Ovary (tissue), 9 donors: ENCODE measurements around the gene POT1. TPM values are rescaled to one million over a fixed set of nuclear protein-coding genes. Genes with fewer than 3 reads are reported as not detected.

Experiments
- DNase-seq, 5 donors: peaks; one replicate each; pipeline ENCODE4 v3.0.0-alpha.2; 2019 to 2020
- H3K27ac ChIP-seq, 2 donors: fragments of 200-600 bp; one replicate each; pipeline versions ENCODE4 v1.5.1 to v1.8.0; 2019 to 2022
- H3K27me3 ChIP-seq: fragments of 200-600 bp; one replicate; pipeline ENCODE4 v1.8.0; 2022
- H3K36me3 ChIP-seq: fragments of 200-600 bp; sonication (generic); one replicate; pipeline ENCODE4 v1.5.1; 2019
- H3K4me1 ChIP-seq: one replicate; pipeline ENCODE4 v1.8.1; 2013; ENCODE audit warnings: mild to moderate bottlenecking, moderate library complexity; ENCODE audit not compliant: insufficient read depth
- H3K4me3 ChIP-seq: fragments of 200-600 bp; sonication (generic); one replicate; pipeline ENCODE4 v1.5.1; 2017
- H3K9me3 ChIP-seq, 2 donors: fragments of 200-600 bp in 1 of 2; sonication (generic) in 1 of 2; one replicate each; pipeline versions ENCODE4 v1.5.1 to v1.8.1; 2013 to 2019; ENCODE audit warnings: mild to moderate bottlenecking in 1 of 2, moderate library complexity in 1 of 2
- EP300 ChIP-seq: sonication (generic); formaldehyde crosslinking; IDR thresholded peaks from one replicate; pipeline ENCODE4 v1.6.1; 2017; ENCODE audit warnings: antibody characterized with exemption
- POLR2A ChIP-seq: fragments of 450-650 bp; IDR thresholded peaks from one replicate; pipeline ENCODE4 v1.6.1; 2017; ENCODE audit warnings: antibody characterized with exemption, mild to moderate bottlenecking, moderate library complexity
- WGBS, 3 donors: extraction: QIAGEN DNeasy Blood & Tissue Kit in 1 of 3; methylation state at CpG; one replicate each; pipeline versions ENCODE4 v1.1.5 to v1.1.7; 2013 to 2017; 5-methylcytosine and 5-hydroxymethylcytosine counted together
- intact Hi-C, 4 donors: fragments of 100-400 bp; cut with DNase I; formaldehyde crosslinking; loops; one replicate each; pipeline versions ENCODE4 v1.11.0 to v1.15.1; 2022 to 2023
- polyA plus RNA-seq, 2 donors: library from polyadenylated mRNA; stranded (reverse); fragments of 200-250 nt in 1 of 2; fragments of 350-450 nt in 1 of 2; fragmentation: Illumina TruSeq in 1 of 2; extraction: RNeasy Lipid Tissue Mini Kit (QIAGEN cat#74804) in 1 of 2; gene quantifications; one replicate each; pipeline ENCODE4 v1.2.3, GENCODE V29; 2013 to 2014
- total RNA-seq, 7 donors: library from RNA; depleted of rRNA in 2 of 7; stranded (reverse); fragments of >200 nt in 2 of 7; fragmentation: NEBNext Ultra II Directional in 3 of 7; extraction: Animal tissue kit (Norgen Biotek cat#: 25700) in 3 of 7; gene quantifications; one replicate each; pipeline versions ENCODE4 v1.1.0 to v1.2.4, GENCODE V29; 2016 to 2023
- TF ChIP-seq, protein P1 (sequence below), 3 donors: fragments of 450-650 bp in 2 of 3; fragments of 200-600 bp in 1 of 3; IDR thresholded peaks; one replicate each; pipeline versions ENCODE4 v1.5.1 to v1.8.0; 2016 to 2022; ENCODE audit warnings: antibody characterized with exemption in 3 of 3, mild to moderate bottlenecking in 1 of 3
- donor health status: DM: no; HTN: no; CAD: no; lungs with moderate emphysema.
- donor health status: DM: no; HTN: no; CAD: no.
- donor health status: Bipolar disorder and iron deficiency.
- donor health status: DM: yes; HTN: yes; CAD: no.
- donor health status: DM: no; HTN: no; CAD: no.
- donor health status: DM: yes; HTN: yes; CAD: no.

The POT1 gene
- total and polyA plus RNA-seq, 9 donors: 12.3 to 33.0 (median 19.8) TPM

DNA sequence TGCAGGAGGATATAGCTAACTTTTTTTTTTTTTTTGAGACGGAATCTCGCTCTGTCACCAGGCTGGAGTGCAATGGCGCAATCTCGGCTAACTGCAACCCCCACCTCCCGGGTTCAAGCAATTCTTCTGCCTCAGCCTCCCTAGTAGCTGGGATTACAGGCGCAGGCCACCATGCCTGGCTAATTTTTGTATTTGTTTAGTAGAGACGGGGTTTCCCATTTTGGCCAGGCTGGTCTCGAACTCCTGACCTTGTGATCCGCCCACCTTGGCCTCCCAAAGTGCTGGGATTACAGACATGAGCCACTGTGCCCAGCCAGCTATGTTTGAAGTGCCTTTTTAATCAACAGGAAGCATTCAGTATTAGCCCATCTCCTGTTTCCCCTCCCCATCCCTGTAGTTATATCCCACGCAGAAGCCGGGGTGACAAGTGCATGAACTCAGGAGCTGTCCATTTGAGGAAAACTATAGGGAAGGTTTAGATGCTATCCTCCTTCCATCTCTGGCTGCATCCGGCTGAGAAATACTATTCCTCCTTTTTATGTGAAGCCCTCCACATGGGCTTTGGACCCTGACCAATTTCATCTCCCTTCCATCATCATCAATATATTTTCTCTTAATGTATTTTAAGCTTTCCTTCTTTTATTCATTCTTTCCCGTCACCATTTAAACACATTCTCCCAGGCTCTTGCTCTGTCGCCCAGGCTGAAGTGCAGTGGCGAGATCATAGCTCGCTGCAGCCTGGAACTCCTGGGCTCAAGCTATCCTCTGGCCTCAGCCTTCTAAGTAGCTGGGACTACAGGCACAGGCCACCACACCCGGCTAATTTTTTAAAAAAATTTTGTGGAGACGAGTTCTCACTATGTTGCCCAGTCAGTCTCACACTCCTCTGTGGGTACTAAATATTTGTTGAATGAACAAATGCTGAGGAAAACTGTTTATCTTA lies 1.3 kb upstream of the POT1 start:
- intact Hi-C loops: no loop called here
- peak in 2 of 5 donors; percentile 18 to 30 for DNase-seq
- H3K27ac ChIP-seq: no peak overlapping the region
- H3K4me1 ChIP-seq: peaks cover 2% of the 10 kb centered on the region
- TF ChIP-seq EP300: no peak
- TF ChIP-seq POLR2A: no peak
- H3K4me3 ChIP-seq: no peak overlapping the region
- H3K27me3 ChIP-seq: no peaks in the 10 kb centered on the region
- H3K9me3 ChIP-seq: no peaks in the 10 kb centered on the region
- WGBS, 3 donors: 83 to 88% (median 85%) methylated on average over 18 of the region's 18 CpGs
- no peaks in the 10 kb centered on the region for H3K36me3 ChIP-seq

DNA sequence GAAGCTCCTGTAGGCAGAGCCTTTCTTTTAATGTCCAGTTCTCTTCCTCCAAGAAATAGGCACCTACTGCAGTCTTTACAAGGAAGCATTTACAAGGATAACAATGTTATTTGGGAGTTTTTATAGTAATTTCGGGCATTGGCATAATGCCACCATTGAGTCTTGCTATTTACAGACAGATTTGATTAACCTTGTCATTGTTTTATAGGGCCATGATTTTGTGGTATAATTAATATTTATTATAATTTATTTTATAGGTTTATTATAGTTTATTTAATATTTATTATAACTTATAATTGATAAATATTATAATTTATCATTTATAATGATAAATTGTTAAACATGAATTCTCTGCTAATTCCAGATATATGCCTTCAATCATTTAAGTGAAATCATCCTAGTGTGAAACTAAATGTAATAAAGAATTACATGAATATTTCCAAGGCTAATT lies 573 bp upstream of the POT1 start:
- no peaks in the 10 kb centered on the region for H3K27me3 ChIP-seq
- H3K4me1 ChIP-seq: peaks cover 2% of the 10 kb centered on the region
- H3K9me3 ChIP-seq: no peaks in the 10 kb centered on the region
- DNase-seq: no peak
- H3K27ac ChIP-seq: peak overlapping the region; percentile 31 to 86
- TF ChIP-seq POLR2A: no peak
- TF ChIP-seq, protein P1, sequence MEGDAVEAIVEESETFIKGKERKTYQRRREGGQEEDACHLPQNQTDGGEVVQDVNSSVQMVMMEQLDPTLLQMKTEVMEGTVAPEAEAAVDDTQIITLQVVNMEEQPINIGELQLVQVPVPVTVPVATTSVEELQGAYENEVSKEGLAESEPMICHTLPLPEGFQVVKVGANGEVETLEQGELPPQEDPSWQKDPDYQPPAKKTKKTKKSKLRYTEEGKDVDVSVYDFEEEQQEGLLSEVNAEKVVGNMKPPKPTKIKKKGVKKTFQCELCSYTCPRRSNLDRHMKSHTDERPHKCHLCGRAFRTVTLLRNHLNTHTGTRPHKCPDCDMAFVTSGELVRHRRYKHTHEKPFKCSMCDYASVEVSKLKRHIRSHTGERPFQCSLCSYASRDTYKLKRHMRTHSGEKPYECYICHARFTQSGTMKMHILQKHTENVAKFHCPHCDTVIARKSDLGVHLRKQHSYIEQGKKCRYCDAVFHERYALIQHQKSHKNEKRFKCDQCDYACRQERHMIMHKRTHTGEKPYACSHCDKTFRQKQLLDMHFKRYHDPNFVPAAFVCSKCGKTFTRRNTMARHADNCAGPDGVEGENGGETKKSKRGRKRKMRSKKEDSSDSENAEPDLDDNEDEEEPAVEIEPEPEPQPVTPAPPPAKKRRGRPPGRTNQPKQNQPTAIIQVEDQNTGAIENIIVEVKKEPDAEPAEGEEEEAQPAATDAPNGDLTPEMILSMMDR (IDR thresholded peaks at IDR 0.05): no peak
- no peak for TF ChIP-seq EP300
- WGBS, 3 donors: 0 to 3% (median 2%) methylated on average over 1 of the region's 1 CpG
- intact Hi-C loops: no loop called here
- H3K4me3 ChIP-seq: peak overlapping the region; percentile 63
- H3K36me3 ChIP-seq: no peaks in the 10 kb centered on the region

DNA sequence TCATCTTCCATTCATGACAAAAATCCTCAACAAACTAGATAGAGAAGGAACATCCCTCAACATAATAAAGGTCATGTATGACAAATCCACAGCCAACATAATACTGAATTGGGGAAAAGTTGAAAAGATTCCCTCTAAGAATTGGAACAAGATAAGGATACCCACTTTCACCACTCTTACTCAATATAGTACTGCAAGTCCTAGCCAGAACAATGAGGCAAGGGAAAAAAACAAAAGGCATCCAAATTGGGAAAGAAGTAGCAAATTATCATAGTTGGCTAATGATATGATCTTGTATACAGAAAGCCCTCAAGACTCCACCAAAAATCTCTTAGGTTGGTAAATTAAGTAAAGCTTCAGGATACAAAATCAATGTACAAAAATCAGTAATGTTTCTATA lies 4.7 kb downstream of the POT1 start:
- H3K4me1 ChIP-seq: peaks cover 2% of the 10 kb centered on the region
- no peaks in the 10 kb centered on the region for H3K27me3 ChIP-seq
- TF ChIP-seq EP300 (no peak), POLR2A (no peak)
- TF ChIP-seq, protein P1 (IDR thresholded peaks at IDR 0.05): no peak
- no peak for DNase-seq
- no peak overlapping the region for H3K27ac ChIP-seq
- intact Hi-C loops: no loop called here
- no peak overlapping the region for H3K4me3 ChIP-seq
- no peaks in the 10 kb centered on the region for H3K9me3 ChIP-seq
- no peaks in the 10 kb centered on the region for H3K36me3 ChIP-seq

DNA sequence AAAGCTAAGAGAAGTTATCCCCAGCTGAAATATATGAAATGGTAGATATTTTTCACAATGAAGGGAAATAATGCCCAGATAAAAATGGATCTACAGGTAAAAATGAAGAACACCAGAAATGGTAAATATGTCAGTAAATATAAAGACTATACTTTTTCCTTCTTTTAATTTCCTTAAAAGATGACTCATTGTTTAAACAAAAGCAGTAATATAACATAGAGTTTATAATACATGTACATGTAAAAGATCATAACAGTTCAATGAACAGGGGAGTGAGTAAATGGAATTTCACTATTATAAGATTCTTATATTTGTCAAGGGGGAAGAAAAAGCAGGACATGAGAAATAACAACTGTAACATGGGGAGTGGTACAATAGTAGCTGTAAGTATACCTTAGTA lies 7.4 kb downstream of the POT1 start:
- TF ChIP-seq POLR2A: no peak
- no peak for TF ChIP-seq EP300
- TF ChIP-seq, protein P1 (IDR thresholded peaks at IDR 0.05): no peak
- peaks cover 2% of the 10 kb centered on the region for H3K4me1 ChIP-seq
- H3K4me3 ChIP-seq: no peak overlapping the region
- H3K27ac ChIP-seq: no peak overlapping the region
- H3K27me3 ChIP-seq: no peaks in the 10 kb centered on the region
- no peaks in the 10 kb centered on the region for H3K36me3 ChIP-seq
- H3K9me3 ChIP-seq: no peaks in the 10 kb centered on the region
- DNase-seq: no peak
- intact Hi-C loops: no loop called here

DNA sequence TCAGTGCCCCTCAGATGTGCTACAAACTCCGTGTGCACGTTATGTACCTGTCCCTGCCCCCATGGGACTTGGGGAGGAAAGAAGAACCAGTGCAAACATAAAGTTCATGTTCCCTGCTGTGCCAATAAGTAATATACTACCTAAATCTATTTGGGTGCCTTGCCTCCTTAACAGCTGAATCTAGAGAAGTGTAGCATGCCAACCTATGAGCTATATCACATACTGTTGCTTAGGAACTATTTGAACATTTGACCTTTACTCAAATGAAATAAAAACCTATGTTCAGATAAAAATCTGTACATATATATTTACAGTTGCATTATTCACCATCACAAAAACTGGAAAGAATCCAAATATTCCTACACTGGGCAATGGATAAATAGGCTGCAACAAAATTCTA lies 9.8 kb downstream of the POT1 start:
- no peaks in the 10 kb centered on the region for H3K27me3 ChIP-seq
- H3K4me3 ChIP-seq: no peak overlapping the region
- no peaks in the 10 kb centered on the region for H3K9me3 ChIP-seq
- H3K4me1 ChIP-seq: no peaks in the 10 kb centered on the region
- H3K36me3 ChIP-seq: no peaks in the 10 kb centered on the region
- TF ChIP-seq POLR2A: no peak
- no peak for TF ChIP-seq EP300
- TF ChIP-seq, protein P1 (IDR thresholded peaks at IDR 0.05): no peak
- no peak for DNase-seq
- H3K27ac ChIP-seq: no peak overlapping the region
- intact Hi-C loops: no loop called here
- WGBS, 3 donors: 96 to 98% (median 98%) methylated on average over 2 of the region's 2 CpGs
